Measurements from ENCODE around the gene GALNT18. TPM values are rescaled to one million over a fixed set of nuclear protein-coding genes. Genes with fewer than 3 reads are reported as not detected.

Gene GALNT18
- total RNA-seq, 1 experiment from 2014 or later, result 14.1 TPM

DNA sequence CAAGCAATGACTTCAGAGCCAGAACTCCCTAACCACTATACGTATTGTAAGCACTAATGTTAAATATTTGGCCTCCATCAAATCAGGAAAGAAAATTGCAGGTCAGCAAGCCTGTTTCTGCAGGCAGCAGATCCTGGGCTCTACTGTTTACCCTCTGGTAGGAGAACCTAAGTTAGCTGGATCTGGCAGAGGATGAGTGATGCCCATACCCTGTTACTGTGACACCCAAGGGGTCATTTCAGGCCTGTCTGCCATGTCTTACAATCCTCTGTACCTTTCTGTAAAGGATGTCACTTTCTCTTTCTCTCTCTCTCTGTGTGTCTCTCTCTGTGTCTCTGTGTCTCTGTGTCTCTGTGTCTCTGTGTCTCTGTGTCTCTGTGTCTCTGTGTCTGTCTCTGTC is 375.6 kb downstream of the GALNT18 start:
- intact Hi-C loops (cut with micrococcal nuclease), result no loop called here
- BruUV-seq (replicated peaks), result no TSS peak
- H3K27ac Mint-ChIP-seq (ENCODE audit: low read depth, unreplicated experiment), result no peak overlapping the region
- DNase-seq (ENCODE audit: unreplicated experiment), result no peak
- H3K27me3 Mint-ChIP-seq (ENCODE audit: insufficient read depth, unreplicated experiment), result peaks cover 11% of the 10 kb centered on the region
- no peak overlapping the region for H3K4me3 Mint-ChIP-seq (ENCODE audit: unreplicated experiment)
- ChIA-PET POLR2A (no interaction called here), CTCF (no interaction called here)
- H3K36me3 Mint-ChIP-seq (ENCODE audit: insufficient read depth, unreplicated experiment), result no peaks in the 10 kb centered on the region
- H3K9me3 Mint-ChIP-seq (ENCODE audit: unreplicated experiment), result peaks cover 13% of the 10 kb centered on the region
- peaks cover 6% of the 10 kb centered on the region for H3K4me1 Mint-ChIP-seq (ENCODE audit: insufficient read depth, unreplicated experiment)
- TF ChIP-seq, protein P1, sequence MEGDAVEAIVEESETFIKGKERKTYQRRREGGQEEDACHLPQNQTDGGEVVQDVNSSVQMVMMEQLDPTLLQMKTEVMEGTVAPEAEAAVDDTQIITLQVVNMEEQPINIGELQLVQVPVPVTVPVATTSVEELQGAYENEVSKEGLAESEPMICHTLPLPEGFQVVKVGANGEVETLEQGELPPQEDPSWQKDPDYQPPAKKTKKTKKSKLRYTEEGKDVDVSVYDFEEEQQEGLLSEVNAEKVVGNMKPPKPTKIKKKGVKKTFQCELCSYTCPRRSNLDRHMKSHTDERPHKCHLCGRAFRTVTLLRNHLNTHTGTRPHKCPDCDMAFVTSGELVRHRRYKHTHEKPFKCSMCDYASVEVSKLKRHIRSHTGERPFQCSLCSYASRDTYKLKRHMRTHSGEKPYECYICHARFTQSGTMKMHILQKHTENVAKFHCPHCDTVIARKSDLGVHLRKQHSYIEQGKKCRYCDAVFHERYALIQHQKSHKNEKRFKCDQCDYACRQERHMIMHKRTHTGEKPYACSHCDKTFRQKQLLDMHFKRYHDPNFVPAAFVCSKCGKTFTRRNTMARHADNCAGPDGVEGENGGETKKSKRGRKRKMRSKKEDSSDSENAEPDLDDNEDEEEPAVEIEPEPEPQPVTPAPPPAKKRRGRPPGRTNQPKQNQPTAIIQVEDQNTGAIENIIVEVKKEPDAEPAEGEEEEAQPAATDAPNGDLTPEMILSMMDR (IDR thresholded peaks at IDR 0.05; ENCODE audit: unreplicated experiment), result no peak

DNA sequence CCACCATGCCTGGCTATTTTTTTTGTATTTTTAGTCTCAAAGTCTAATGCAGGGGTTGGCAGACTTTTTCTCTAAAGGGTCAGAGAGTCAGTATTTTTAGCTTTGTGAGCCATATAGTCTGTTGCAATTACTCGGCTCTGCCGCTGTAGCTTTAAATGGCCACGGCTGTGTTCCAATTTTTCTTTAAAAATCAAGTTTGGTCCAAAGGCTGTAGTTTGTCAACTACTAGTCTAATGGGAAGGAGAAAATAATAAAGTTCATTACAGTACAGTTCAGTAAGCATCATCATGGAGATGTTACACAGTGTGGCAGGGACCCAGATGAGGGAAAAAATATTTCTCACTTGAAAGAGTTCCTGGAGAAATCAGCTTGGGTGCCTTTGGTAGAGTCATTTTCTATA is 376.4 kb downstream of the GALNT18 start:
- CTCF ChIA-PET, result no interaction called here
- no peak for DNase-seq (ENCODE audit: unreplicated experiment)
- intact Hi-C loops (cut with micrococcal nuclease), result no loop called here
- H3K4me1 Mint-ChIP-seq (ENCODE audit: insufficient read depth, unreplicated experiment), result peaks cover 6% of the 10 kb centered on the region
- no peaks in the 10 kb centered on the region for H3K36me3 Mint-ChIP-seq (ENCODE audit: insufficient read depth, unreplicated experiment)
- H3K27me3 Mint-ChIP-seq (ENCODE audit: insufficient read depth, unreplicated experiment), result peaks cover 11% of the 10 kb centered on the region
- H3K27ac Mint-ChIP-seq (ENCODE audit: low read depth, unreplicated experiment), result no peak overlapping the region
- POLR2A ChIA-PET, result interaction anchor here (0.6 kb wide), 1 partner anchor 216 kb away, joined by 3 read pairs; no protein-coding TSS in a partner anchor
- peaks cover 17% of the 10 kb centered on the region for H3K9me3 Mint-ChIP-seq (ENCODE audit: unreplicated experiment)
- TF ChIP-seq, protein P1 (IDR thresholded peaks at IDR 0.05; ENCODE audit: unreplicated experiment), result no peak
- BruUV-seq (replicated peaks), result no TSS peak
- no peak overlapping the region for H3K4me3 Mint-ChIP-seq (ENCODE audit: unreplicated experiment)

DNA sequence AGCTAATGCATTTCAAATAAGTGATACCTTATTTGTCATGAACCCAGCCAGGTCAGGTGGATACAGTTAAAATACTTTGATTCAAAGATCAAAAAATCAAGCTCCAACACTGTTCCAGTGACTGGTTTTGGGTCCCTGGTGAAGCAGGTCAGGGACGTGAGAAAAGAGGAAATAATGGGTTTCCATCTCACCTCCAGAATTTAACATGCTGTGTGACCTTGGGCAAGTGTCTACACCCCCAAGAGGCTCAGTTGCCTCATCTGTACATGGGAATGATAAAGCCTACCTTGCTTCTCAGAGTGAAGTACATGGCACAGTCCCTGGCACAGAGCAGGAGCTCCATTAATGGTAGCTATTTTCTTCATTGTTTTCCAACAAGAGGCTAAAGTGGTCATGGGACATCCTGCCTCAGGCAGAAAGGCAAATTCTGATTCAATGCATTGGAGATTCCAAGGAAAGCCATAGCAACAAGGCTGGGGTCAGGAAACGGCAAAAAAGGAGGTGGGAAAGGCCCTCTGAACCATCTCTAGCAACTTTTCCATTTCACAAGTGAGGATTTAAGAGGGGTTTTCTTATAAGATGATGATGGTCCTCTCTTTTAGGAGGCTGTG is 377.2 kb downstream of the GALNT18 start:
- intact Hi-C loops (cut with micrococcal nuclease), result no loop called here

More for the DNA sequence above, 377.2 kb downstream of the GALNT18 start:
- no peak for DNase-seq (ENCODE audit: unreplicated experiment)
- Mint-ChIP-seq H3K4me3 (ENCODE audit: unreplicated experiment) (no peak overlapping the region), H3K27me3 (ENCODE audit: insufficient read depth, unreplicated experiment) (peaks cover 11% of the 10 kb centered on the region), H3K4me1 (ENCODE audit: insufficient read depth, unreplicated experiment) (peaks cover 6% of the 10 kb centered on the region), H3K36me3 (ENCODE audit: insufficient read depth, unreplicated experiment) (no peaks in the 10 kb centered on the region), H3K9me3 (ENCODE audit: unreplicated experiment) (peaks cover 17% of the 10 kb centered on the region), H3K27ac (ENCODE audit: low read depth, unreplicated experiment) (no peak overlapping the region)
- TF ChIP-seq, protein P1 (IDR thresholded peaks at IDR 0.05; ENCODE audit: unreplicated experiment), result no peak
- BruUV-seq (replicated peaks), result no TSS peak
- ChIA-PET CTCF (interaction anchor here (1.0 kb wide), 1 partner anchor 317 kb away, joined by 3 read pairs; no protein-coding TSS in a partner anchor), POLR2A (interaction anchor here (0.7 kb wide), 1 partner anchor 452 kb away, joined by 3 read pairs; no protein-coding TSS in a partner anchor)

All from MCF 10A (cell line).